ENCODE measurements around the gene EGFR.

The EGFR gene

GRCh38 chr7:55101359-55101758 lies 82.5 kb downstream of the EGFR start:
- DNase-seq (ENCODE audit: low spot score) = no peak

- DNase-seq (ENCODE audit: low spot score) = no peak
These were observed 85.3 kb downstream of the EGFR start for GRCh38 chr7:55104123-55104522.

GRCh38 chr7:55104712-55105433 lies 86.1 kb downstream of the EGFR start:
- DNase-seq (ENCODE audit: low spot score) = no peak

GRCh38 chr7:55105952-55106351 lies 87.1 kb downstream of the EGFR start:
- DNase-seq (ENCODE audit: low spot score) = no peak

GRCh38 chr7:55107946-55108345 lies 89.1 kb downstream of the EGFR start:
- DNase-seq (ENCODE audit: low spot score) = no peak

- no peak for DNase-seq (ENCODE audit: low spot score)
These were observed 89.6 kb downstream of the EGFR start for GRCh38 chr7:55108401-55108800.

GRCh38 chr7:55108818-55109217 lies 90.0 kb downstream of the EGFR start:
- DNase-seq (ENCODE audit: low spot score) = no peak

GRCh38 chr7:55109404-55110167 lies 90.8 kb downstream of the EGFR start:
- no peak for DNase-seq (ENCODE audit: low spot score)

- no peak for DNase-seq (ENCODE audit: low spot score)
These were observed 91.6 kb downstream of the EGFR start for GRCh38 chr7:55110282-55110992.

GRCh38 chr7:55110993-55111361 lies 92.2 kb downstream of the EGFR start:
- no peak for DNase-seq (ENCODE audit: low spot score)

- no peak for DNase-seq (ENCODE audit: low spot score)
These were observed 93.2 kb downstream of the EGFR start for GRCh38 chr7:55112056-55112455.

- no peak for DNase-seq (ENCODE audit: low spot score)
These were observed 95.1 kb downstream of the EGFR start for GRCh38 chr7:55113760-55114540.

GRCh38 chr7:55117286-55117685 lies 98.5 kb downstream of the EGFR start:
- no peak for DNase-seq (ENCODE audit: low spot score)

- no peak for DNase-seq (ENCODE audit: low spot score)
These were observed 99.6 kb downstream of the EGFR start for GRCh38 chr7:55118426-55118825.

- DNase-seq (ENCODE audit: low spot score) = no peak
These were observed 100.8 kb downstream of the EGFR start for GRCh38 chr7:55119571-55119970.

GRCh38 chr7:55120074-55120473 lies 101.3 kb downstream of the EGFR start:
- no peak for DNase-seq (ENCODE audit: low spot score)

- no peak for DNase-seq (ENCODE audit: low spot score)
These were observed 101.8 kb downstream of the EGFR start for GRCh38 chr7:55120501-55121198.

- DNase-seq (ENCODE audit: low spot score) = no peak
These were observed 102.4 kb downstream of the EGFR start for GRCh38 chr7:55121249-55121648.

- DNase-seq (ENCODE audit: low spot score) = no peak
These were observed 103.4 kb downstream of the EGFR start for GRCh38 chr7:55122263-55122662.

- no peak for DNase-seq (ENCODE audit: low spot score)
These were observed 106.4 kb downstream of the EGFR start for GRCh38 chr7:55124989-55125875.

- no peak for DNase-seq (ENCODE audit: low spot score)
These were observed 108.3 kb downstream of the EGFR start for GRCh38 chr7:55127135-55127551.
